GM12878 (cell line): ENCODE data around the gene RPRD1A. TPM values are rescaled to one million over a fixed set of nuclear protein-coding genes. Genes with fewer than 3 reads are reported as not detected.

Source experiments
- ATAC-seq: fragments of 200-7000 bp; cut with Tn5 transposase; 3 replicates; pipeline ENCODE4 v1.9.1; 2020; ENCODE audit warnings: mild to moderate bottlenecking, moderate library complexity
- BruUV-seq: library from RNA; stranded (reverse); fragments of 400-500 nt; replicated peaks from 2 replicates; lab custom pipeline; 2021; lab: Mats Ljungman, UMichigan
- CTCF ChIA-PET: fragments of 300-600 bp; sonication (Branson Sonifier 250); formaldehyde crosslinking; extraction: SDS; loops from one replicate; lab custom pipeline; 2021; ENCODE audit warnings: inconsistent platforms; lab: Yijun Ruan, JAX
- POLR2A ChIA-PET: fragments of 350-600 bp; formaldehyde crosslinking; extraction: SDS; loops from one replicate; lab custom pipeline; 2021; ENCODE audit warnings: inconsistent platforms; lab: Charles Lee
- RAD21 ChIA-PET: fragments of 300-600 bp; sonication (Branson Sonifier 250); formaldehyde crosslinking; loops from one replicate; lab custom pipeline; 2023; ENCODE audit warnings: antibody characterized with exemption; ENCODE audit not compliant: unreplicated experiment; lab: Charles Lee
- SMC1A ChIA-PET: fragments of 300-600 bp; sonication (Branson Sonifier 250); formaldehyde crosslinking; loops from one replicate; lab custom pipeline; 2023; ENCODE audit not compliant: unreplicated experiment, uncharacterized antibody; lab: Charles Lee
- DNase-seq: peaks from one replicate; pipeline ENCODE4 v3.0.0-alpha.2; 2011; ENCODE audit warnings: low read depth, low spot score
- FAIRE-seq: peaks from 3 replicates; lab custom pipeline; 2011; peaks lifted over from hg19 to GRCh38; lab: Jason Lieb, UNC
- H2AFZ ChIP-seq: 2 replicates; pipeline ENCODE4 v1.6.0; 2011; ENCODE audit warnings: low read depth, low read length, control low read depth; ENCODE audit not compliant: control insufficient read depth
- H3K27ac ChIP-seq: 2 replicates; pipeline ENCODE4 v1.5.1; 2011; ENCODE audit warnings: control low read depth; ENCODE audit not compliant: control insufficient read depth, insufficient read depth
- H3K27me3 ChIP-seq, 2 experiments: replicated peaks in 1 of 2; 2 replicates each; pipeline versions ENCODE4 v1.6.0 to v1.6.1; 2011; ENCODE audit warnings: low read length in 1 of 2; ENCODE audit not compliant: control insufficient read depth in 2 of 2, insufficient read depth in 2 of 2
- H3K36me3 ChIP-seq, 2 experiments: 2 replicates each; pipeline ENCODE4 v1.5.1; 2011; ENCODE audit warnings: low read length in 1 of 2; ENCODE audit not compliant: control insufficient read depth in 2 of 2, insufficient read depth in 2 of 2
- H3K4me1 ChIP-seq: 2 replicates; pipeline ENCODE4 v1.6.1; 2011; ENCODE audit warnings: mild to moderate bottlenecking, low read length, moderate library complexity, mixed read lengths; ENCODE audit not compliant: control insufficient read depth, insufficient read depth
- H3K4me2 ChIP-seq: 2 replicates; pipeline ENCODE4 v1.6.0; 2011; ENCODE audit warnings: control low read depth; ENCODE audit not compliant: control insufficient read depth, insufficient read depth
- H3K4me3 ChIP-seq: fragments of 200-600 bp; sonication (generic); 2 replicates; pipeline ENCODE4 v1.5.1; 2016
- H3K79me2 ChIP-seq: 2 replicates; pipeline ENCODE4 v1.6.0; 2011; ENCODE audit warnings: low read length; ENCODE audit not compliant: control insufficient read depth, insufficient read depth
- H3K9ac ChIP-seq: 2 replicates; pipeline ENCODE4 v1.8.0; 2011; ENCODE audit warnings: low read length, control low read depth, mixed read lengths; ENCODE audit not compliant: control insufficient read depth, insufficient read depth
- H3K9me3 ChIP-seq: replicated peaks from 3 replicates; pipeline ENCODE4 v1.5.1; 2011; ENCODE audit warnings: mild to moderate bottlenecking, low read length; ENCODE audit not compliant: control insufficient read depth, insufficient read depth
- H4K20me1 ChIP-seq: 2 replicates; pipeline ENCODE4 v1.6.0; 2011; ENCODE audit not compliant: control insufficient read depth, insufficient read depth
- BCL3 ChIP-seq: IDR thresholded peaks from 2 replicates; pipeline ENCODE4 v1.6.1; 2011; ENCODE audit warnings: borderline replicate concordance, low read depth, mild to moderate bottlenecking, moderate library complexity, low read length; ENCODE audit not compliant: insufficient read depth, poor library complexity, severe bottlenecking
- BHLHE40 ChIP-seq, 2 experiments: fragments of 450-650 bp in 1 of 2; IDR thresholded peaks; 2 replicates each; pipeline ENCODE4 v1.6.1; 2011 to 2017; ENCODE audit warnings: low read depth in 2 of 2, borderline replicate concordance in 1 of 2, improper control_type of control experiment in 1 of 2, low read length in 1 of 2, mild to moderate bottlenecking in 1 of 2
- CHD4 ChIP-seq: fragments of 200-600 bp; sonication (generic); IDR thresholded peaks from 2 replicates; pipeline ENCODE4 v1.6.1; 2016; ENCODE audit warnings: mild to moderate bottlenecking
- HDGF ChIP-seq: fragments of 450-650 bp; IDR thresholded peaks from 2 replicates; pipeline ENCODE4 v1.6.1; 2016; ENCODE audit warnings: antibody characterized with exemption
- JUNB ChIP-seq: IDR thresholded peaks from 2 replicates; pipeline ENCODE4 v1.6.1; 2016; ENCODE audit warnings: antibody characterized with exemption, mild to moderate bottlenecking
- KDM1A ChIP-seq: fragments of 200-600 bp; sonication (generic); IDR thresholded peaks from 2 replicates; pipeline ENCODE4 v1.6.1; 2016; ENCODE audit warnings: borderline replicate concordance
- MEF2B ChIP-seq: fragments of 450-650 bp; IDR thresholded peaks from 2 replicates; pipeline ENCODE4 v1.6.1; 2018; ENCODE audit warnings: mild to moderate bottlenecking, moderate library complexity; ENCODE audit not compliant: partially characterized antibody, poor library complexity, severe bottlenecking
- NFIC ChIP-seq: IDR thresholded peaks from 2 replicates; pipeline ENCODE4 v1.6.1; 2012; ENCODE audit warnings: low read depth, mild to moderate bottlenecking, inconsistent platforms, low read length, moderate library complexity
- POLR2A ChIP-seq: IDR thresholded peaks from 2 replicates; pipeline ENCODE4 v1.6.1; 2011; ENCODE audit warnings: low read depth, mild to moderate bottlenecking, low read length
- RELA ChIP-seq: fragments of 450-650 bp; IDR thresholded peaks from 2 replicates; pipeline ENCODE4 v1.8.0; 2014; ENCODE audit warnings: borderline replicate concordance; ENCODE audit not compliant: partially characterized antibody
- SP1 ChIP-seq: IDR thresholded peaks from one replicate; pipeline ENCODE4 v1.6.1; 2011; ENCODE audit warnings: low read depth, low read length
- SREBF1 ChIP-seq: IDR thresholded peaks from 2 replicates; pipeline ENCODE4 v1.6.1; 2012; ENCODE audit warnings: mild to moderate bottlenecking, low read length
- SREBF2 ChIP-seq: IDR thresholded peaks from 2 replicates; pipeline ENCODE4 v1.6.1; 2012; ENCODE audit warnings: mild to moderate bottlenecking, low read length
- SUZ12 ChIP-seq: fragments of 200-600 bp; sonication (generic); IDR thresholded peaks from one replicate; pipeline ENCODE4 v1.6.1; 2018; ENCODE audit warnings: antibody characterized with exemption, mild to moderate bottlenecking; ENCODE audit not compliant: unreplicated experiment
- TCF7 ChIP-seq: IDR thresholded peaks from 2 replicates; pipeline ENCODE4 v1.6.1; 2014; ENCODE audit warnings: antibody characterized with exemption, borderline replicate concordance
- WGBS: methylation state at CpG from one replicate; pipeline ENCODE4 v1.1.6; 2016; ENCODE audit warnings: low lambda C conversion rate; ENCODE audit not compliant: insufficient replicate concordance, insufficient coverage; ENCODE audit errors: missing lambda C conversion rate; 5-methylcytosine and 5-hydroxymethylcytosine counted together
- in situ Hi-C: fragments of 300-500 bp; cut with MboI; formaldehyde crosslinking; loops from 9 replicates; pipeline ENCODE4 v1.14.3; 2018; ENCODE audit warnings: mixed read lengths
- intact Hi-C: fragments of 100-400 bp; cut with micrococcal nuclease; formaldehyde crosslinking; loops from one replicate; pipeline ENCODE4 v1.14.2; 2022; ENCODE audit not compliant: unreplicated experiment
- polyA plus RNA-seq, 11 experiments: library from polyadenylated mRNA; depleted of rRNA in 4 of 11; unstranded in 6 of 11; stranded (reverse) in 5 of 11; fragments of >200 nt; fragmentation: Nextera tagmentation in 4 of 11; fragmentation: Illumina TruSeq in 1 of 11; extraction: Ambion mirVana in 4 of 11; extraction: Trizol in 1 of 11; gene quantifications; 1 replicate in 1 of 11; 2 replicates in 10 of 11; pipeline versions ENCODE4 v1.2.1 to v1.2.3, GENCODE V29; 2011 to 2016; ENCODE audit warnings: inconsistent platforms in 2 of 11, missing spikeins in 2 of 11, low read depth in 1 of 11
- total RNA-seq, 4 experiments: library from RNA; depleted of rRNA in 3 of 4; stranded (reverse); fragments of >200 nt in 3 of 4; fragmentation: Illumina TruSeq in 1 of 4; extraction: Trizol in 1 of 4; gene quantifications; 2 replicates each; pipeline versions ENCODE4 v1.2.1 to v1.2.3, GENCODE V29; 2013 to 2021
- TF ChIP-seq, protein P1 (sequence below): fragments of 450-650 bp; formaldehyde crosslinking; IDR thresholded peaks from 2 replicates; pipeline ENCODE4 v1.4.0; 2020; ENCODE audit warnings: mild to moderate bottlenecking, moderate library complexity

The RPRD1A gene
- total and polyA plus RNA-seq, 10 of the 15 experiments (the other 5 are each of a cell fraction or from before 2014, with no cell fraction given): 16.2 to 66.2 (median 36.2) TPM

DNA sequence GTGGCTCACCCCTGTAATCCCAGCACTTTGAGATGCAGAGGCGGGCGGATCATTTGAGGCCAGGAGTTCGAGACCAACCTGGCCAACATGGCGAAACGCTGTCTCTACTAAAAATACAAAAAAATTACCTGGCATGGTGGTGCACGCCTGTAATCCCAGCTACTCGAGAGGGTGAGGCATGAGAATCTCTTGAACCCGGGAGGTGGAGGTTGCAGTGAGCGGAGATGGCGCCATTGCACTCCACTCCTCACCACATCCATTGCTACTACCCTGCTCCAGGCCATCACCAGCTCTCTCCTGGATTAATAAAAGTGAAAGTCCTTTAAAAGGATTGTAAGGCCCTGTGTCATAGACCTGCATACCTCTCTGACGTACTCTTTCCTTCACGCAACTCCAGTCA, 93.7 kb downstream of the RPRD1A start (continued):
- no peak for TF ChIP-seq JUNB
- TF ChIP-seq BHLHE40 (IDR thresholded peaks at IDR 0.05; ENCODE audit: borderline replicate concordance in 1 of 2, low read depth in 2 of 2, low read length in 1 of 2): no peak
- no peak for TF ChIP-seq SP1
- TF ChIP-seq, protein P1, sequence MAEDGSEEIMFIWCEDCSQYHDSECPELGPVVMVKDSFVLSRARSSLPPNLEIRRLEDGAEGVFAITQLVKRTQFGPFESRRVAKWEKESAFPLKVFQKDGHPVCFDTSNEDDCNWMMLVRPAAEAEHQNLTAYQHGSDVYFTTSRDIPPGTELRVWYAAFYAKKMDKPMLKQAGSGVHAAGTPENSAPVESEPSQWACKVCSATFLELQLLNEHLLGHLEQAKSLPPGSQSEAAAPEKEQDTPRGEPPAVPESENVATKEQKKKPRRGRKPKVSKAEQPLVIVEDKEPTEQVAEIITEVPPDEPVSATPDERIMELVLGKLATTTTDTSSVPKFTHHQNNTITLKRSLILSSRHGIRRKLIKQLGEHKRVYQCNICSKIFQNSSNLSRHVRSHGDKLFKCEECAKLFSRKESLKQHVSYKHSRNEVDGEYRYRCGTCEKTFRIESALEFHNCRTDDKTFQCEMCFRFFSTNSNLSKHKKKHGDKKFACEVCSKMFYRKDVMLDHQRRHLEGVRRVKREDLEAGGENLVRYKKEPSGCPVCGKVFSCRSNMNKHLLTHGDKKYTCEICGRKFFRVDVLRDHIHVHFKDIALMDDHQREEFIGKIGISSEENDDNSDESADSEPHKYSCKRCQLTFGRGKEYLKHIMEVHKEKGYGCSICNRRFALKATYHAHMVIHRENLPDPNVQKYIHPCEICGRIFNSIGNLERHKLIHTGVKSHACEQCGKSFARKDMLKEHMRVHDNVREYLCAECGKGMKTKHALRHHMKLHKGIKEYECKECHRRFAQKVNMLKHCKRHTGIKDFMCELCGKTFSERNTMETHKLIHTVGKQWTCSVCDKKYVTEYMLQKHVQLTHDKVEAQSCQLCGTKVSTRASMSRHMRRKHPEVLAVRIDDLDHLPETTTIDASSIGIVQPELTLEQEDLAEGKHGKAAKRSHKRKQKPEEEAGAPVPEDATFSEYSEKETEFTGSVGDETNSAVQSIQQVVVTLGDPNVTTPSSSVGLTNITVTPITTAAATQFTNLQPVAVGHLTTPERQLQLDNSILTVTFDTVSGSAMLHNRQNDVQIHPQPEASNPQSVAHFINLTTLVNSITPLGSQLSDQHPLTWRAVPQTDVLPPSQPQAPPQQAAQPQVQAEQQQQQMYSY (CRISPR knock-in tag): no peak

DNA sequence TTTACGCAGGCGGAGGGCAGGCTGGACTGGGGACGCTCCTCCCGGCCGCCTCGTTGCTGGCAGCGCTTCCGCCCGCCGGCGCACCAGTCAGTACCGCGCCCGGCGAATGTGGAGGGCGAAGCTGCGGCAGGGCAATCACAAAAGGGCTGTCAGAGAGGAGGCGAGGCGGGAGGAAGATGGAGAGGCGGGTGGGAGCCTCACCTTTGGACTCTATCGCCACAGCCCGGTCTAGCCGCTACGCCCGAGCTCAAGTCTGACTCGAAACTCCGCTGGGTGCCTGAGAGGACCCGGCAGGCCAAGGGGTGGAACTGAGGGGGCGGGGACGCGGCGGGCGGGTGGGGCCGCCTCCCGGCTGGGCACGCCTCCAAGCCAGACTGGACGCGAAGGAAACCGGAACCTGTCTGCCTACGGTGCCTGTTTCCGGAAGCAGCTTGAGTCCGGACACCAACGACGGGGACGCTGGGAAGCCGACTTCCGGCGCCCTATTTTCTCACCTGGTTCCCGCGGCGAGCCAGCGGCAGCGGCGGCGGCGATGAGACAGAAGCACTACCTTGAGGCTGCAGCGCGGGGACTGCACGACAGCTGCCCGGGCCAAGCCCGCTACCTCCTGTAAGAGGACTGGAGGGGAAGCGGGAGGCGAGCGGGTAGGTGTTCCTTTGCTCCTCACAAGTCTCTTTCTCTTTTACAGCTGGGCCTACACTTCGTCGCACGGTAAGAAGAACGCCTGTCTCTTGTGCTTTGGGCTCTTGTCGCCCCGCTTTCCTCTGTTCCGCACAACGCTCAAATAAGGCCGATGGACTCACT, 95.0 kb downstream of the RPRD1A start, which contains the start of gene RMP24:
TSS of gene RMP24 (plus strand) at position 483 of the 804 bp plus-strand sequence.
- Histone ChIP-seq H2AFZ (peak within 1 kb of the TSS; percentile 92), H4K20me1 (no peaks in the 10 kb centered on the region), H3K4me2 (peak within 1 kb of the TSS; percentile 92), H3K79me2 (peaks cover 23% of the 10 kb centered on the region), H3K27me3 (no peaks in the 10 kb centered on the region), H3K36me3 (peaks cover 0 to 15% of the 10 kb centered on the region in 2 experiments; a peak in 1 of 4 replicates), H3K9ac (peak within 1 kb of the TSS; percentile 83), H3K4me1 (peaks cover 21% of the 10 kb centered on the region), H3K4me3 (peak within 1 kb of the TSS; percentile 94), H3K27ac (peak within 1 kb of the TSS; percentile 69), H3K9me3 (no peaks in the 10 kb centered on the region)
- ChIA-PET POLR2A (interaction anchor here (0.6 to 1.4 kb wide), 5 partner anchors 93 to 657 kb away, joined by 3 to 6 read pairs (median 3); partner anchors contain the start of gene SLC39A6), CTCF (interaction anchor here (1.1 to 1.8 kb wide), 5 partner anchors 22 to 314 kb away, joined by 3 to 7 read pairs (median 4); no protein-coding TSS in a partner anchor), RAD21 (interaction anchor here (0.6 to 2.4 kb wide), 12 partner anchors 11 to 1538 kb away, joined by 3 to 7 read pairs (median 4); no protein-coding TSS in a partner anchor), SMC1A (interaction anchor here (1.0 to 1.4 kb wide), 3 partner anchors 13 to 94 kb away, joined by 3 to 5 read pairs (median 4); no protein-coding TSS in a partner anchor)
- DNase-seq (peak; percentile 84), FAIRE-seq (no peak), ATAC-seq (peak; percentile 95)
- intact Hi-C loops: loop anchor here (5.0 kb wide), 3 partner anchors 95 to 475 kb away; partner anchors contain the start of genes INO80C and RPRD1A
- WGBS: 2% methylated on average over 59 of the region's 73 CpGs
- in situ Hi-C loops: loop anchor here (10.0 kb wide), 1 partner anchor 388 kb away; the partner anchor contains the start of gene GALNT1
- BruUV-seq: no TSS peak
- TF ChIP-seq KDM1A (no peak), JUNB (no peak), SUZ12 (no peak), NFIC (no peak), BCL3 (no peak), SREBF1 (0 out of 2 replicates have a peak, but pooled peaks have one; percentile 47), HDGF (peak; percentile 32; the same call in 1 of the 2 replicates), RELA (no peak), MEF2B (no peak), TCF7 (0 out of 2 replicates have a peak, but pooled peaks have one; percentile 22), SREBF2 (peak; percentile 57; the same call in 1 of the 2 replicates), CHD4 (no peak), POLR2A (peak; percentile 97)
